SW480 (cell line): ENCODE results near the gene KCNMA1.

Experiments
- DNase-seq: peaks from one replicate; pipeline ENCODE4 v3.0.0-alpha.2; 2016; ENCODE audit warnings: low spot score

The KCNMA1 gene

DNA sequence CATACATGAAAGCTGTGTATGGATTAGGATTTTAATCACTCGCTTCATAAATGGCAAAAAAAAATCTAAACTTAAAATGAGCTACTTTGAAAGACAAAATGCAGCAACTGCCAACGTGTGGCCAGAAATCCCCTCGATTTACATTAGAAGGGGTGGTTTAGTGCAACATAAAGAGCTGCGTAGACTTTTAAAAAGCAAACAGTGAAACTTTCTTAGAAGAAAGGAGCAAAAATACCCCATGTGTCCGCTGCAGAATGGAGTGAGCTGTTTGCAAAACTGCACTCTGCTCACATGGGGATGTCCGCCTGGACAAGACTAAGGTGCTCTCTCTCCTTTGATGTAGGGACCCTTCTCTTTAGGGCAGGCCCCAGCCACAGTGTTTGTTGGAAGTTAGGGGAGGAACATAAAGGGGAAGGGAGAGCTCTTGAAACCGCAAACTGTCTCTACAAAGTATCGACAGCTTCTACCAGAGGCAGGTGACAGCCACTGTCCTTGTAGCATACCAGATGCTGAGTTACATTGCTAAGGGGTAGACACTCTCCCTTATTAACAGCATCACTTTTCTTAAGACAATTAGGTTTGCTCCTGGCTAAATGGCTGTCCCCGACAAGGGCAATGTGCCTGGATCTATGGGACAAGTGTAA is 528.1 kb downstream of the KCNMA1 start:
- DNase-seq, result no peak

DNA sequence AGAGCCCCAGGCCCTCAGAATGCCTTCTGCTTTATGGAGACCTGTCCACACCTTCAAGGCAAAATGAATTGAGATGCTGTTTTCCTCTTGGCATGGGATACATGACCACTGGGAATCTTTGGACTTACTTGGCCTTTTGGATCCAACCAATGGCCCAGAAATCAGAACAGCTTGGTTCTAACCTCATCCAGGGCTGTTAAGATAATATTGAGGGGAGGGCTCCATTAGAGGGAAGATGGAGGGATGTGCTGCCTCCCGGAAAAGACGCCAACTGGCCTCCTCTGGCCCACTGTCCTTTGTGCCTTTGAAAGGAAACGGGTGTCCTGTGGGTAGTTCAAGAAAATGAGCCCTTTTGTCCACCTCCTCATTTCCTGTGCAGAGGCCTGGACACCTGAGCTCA is 530.9 kb downstream of the KCNMA1 start:
- no peak for DNase-seq

DNA sequence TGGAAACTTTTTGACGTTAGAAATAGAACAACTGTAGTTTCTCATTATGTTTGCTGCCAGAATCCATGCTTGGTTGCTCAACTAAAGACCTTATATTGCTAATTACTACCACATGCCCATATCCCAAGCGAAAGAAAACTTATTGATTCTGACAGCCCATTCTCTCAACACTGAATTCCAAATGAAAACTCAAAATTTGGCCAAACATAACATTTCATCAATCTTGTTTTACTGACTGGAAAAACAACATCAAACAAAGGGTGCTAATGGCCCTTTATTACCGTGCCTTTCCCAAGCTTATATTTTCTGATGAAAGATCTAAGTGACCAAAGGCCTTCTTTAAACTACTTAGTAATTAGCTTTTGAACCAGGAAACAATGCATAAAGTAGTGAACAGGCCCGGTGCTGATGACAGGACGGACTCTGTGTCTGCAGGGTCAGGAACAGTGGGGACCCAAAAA is 531.8 kb downstream of the KCNMA1 start:
- DNase-seq, result no peak

DNA sequence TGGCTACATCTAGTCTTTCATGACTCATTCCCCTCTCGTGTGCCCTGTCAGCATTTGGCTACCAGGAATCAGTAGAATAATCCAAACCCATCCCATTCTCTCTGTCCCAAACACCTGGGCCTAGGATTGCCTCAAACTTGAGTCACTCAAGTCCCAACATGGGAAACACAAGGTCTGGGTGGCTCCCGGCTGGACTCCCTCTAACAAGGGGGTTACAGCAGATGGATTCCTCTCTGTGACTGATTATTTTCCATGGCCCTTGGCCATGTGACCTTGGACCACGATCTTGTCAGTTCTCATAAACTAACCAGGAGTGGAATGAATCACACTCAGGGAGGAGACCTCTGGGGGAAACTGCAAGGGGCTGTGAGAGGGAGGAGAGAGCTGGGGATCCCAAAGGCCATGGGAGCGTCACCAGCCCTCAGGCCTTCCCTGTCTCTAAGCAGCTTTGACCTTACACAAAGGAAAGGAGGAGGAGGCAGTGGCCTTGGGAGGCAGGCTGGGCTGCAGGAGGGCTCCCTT is 533.1 kb downstream of the KCNMA1 start:
- no peak for DNase-seq

DNA sequence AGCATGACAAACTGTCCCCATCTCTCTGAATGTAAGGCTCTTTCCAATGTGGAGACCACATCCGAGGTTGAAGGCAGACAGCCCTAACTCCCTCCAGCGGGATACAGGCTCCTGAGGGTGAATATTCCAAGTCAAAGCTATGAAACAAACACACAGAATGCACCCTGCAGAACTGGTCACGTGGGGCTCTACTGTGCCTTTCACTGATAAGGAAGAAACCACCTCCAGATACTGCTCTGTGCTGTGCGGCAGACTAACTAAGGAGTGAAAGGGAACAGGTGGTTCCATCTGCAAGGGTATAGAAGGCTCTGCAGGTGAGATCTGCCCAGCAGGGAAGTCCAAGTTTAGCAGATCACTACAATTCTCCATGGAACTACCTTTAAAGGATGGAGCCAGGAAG is 534.4 kb downstream of the KCNMA1 start:
- DNase-seq, result no peak

DNA sequence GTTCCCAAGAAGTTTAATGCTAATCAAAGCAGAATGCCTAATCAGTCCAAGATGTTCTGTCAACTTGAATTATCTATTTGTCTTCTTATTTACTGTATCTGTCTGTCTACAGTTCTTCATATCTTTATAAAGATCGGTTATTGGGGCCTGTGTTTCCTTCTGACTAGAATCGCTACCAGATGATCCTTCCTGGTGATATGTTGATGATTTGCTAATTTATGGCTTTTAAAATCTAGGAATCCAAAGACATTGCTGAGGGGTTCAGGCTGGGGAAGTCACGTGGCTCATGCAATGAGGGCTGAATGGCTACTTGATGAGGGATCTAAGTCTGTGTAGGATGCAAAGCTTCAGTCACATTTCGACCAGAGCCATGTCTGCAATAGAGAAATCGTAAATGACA is 536.3 kb downstream of the KCNMA1 start:
- no peak for DNase-seq

DNA sequence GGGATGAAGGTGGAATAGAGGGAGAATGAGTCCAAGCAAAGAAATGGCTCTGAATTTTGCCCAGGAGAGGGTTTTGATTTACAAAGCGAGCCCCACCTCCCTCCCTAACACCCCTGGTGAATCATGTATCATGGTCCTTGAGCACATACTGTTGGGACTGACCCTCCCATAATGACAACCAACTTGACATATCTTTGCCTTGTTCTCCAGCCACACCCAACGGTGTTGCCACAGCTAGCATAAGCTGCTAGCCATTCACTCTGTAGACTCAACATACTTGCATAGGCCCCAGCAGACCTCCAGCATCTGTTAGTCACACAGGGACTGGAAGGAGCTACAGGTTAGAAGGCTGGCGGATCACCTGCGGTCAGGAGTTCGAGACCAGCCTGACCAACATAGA is 538.5 kb downstream of the KCNMA1 start:
- DNase-seq, result no peak

DNA sequence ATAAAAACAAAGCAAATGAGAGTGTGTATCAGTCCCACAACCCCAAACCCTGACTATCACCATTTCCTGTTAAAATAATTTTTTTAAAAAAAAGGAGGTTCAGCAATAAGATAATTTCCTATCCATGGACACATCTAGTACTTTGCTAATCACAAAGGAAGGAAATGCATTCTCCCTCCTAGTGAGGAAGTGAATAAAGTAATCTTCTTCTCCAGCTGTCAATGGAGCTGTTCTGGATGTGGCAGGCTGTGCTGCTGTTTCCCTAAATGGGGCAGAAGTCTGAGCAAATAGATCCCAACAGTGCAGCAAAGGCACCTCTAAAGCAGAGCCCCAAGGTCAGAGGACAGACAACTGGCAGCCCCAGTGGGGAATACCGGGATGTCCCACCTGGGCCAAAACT is 540.0 kb downstream of the KCNMA1 start:
- DNase-seq, result no peak

DNA sequence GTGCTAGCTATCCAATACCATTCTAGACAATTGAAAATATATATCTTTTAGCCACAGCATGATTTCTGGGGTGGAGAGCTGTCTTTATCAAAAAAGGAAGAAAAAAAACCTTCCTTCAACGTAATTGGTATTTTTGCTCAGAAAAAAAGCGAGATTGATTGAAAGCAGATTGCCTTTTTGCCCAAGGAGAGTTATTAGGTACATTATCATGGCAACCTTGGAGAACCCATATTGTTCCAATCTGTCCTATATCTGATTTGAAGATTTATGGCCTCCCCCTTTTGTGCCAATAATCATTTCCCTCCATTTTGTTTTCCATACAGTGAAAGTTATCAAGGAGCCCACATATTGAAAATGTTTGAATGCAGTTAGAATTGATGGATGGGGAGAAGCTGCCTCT is 544.5 kb downstream of the KCNMA1 start:
- DNase-seq, result no peak

DNA sequence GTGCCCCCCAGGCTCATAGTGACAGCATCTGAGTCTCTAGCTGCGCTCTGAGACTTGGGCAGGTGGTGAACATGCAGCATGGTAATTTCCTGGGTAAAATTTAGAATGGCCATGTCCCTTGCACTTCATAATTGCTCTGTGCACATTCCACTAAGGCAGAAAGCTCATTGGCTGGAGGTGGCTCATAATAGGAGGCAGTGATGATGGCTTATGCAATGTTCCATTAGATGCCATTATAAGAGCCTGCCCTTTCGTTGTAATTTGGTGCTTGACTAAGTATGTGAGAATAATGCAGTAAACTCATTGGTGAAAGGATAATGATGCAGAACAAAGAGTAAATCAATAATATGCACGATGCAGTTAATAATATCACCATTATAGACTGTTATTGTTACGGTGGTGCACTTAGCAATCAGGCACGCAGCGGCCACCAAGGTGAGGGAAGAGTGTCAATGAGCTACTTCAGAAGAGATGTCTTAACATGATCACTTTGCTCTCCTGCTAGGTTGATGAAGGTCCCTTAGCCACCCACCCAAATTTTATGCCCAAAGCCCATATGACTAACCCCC is 545.9 kb downstream of the KCNMA1 start:
- DNase-seq, result no peak

DNA sequence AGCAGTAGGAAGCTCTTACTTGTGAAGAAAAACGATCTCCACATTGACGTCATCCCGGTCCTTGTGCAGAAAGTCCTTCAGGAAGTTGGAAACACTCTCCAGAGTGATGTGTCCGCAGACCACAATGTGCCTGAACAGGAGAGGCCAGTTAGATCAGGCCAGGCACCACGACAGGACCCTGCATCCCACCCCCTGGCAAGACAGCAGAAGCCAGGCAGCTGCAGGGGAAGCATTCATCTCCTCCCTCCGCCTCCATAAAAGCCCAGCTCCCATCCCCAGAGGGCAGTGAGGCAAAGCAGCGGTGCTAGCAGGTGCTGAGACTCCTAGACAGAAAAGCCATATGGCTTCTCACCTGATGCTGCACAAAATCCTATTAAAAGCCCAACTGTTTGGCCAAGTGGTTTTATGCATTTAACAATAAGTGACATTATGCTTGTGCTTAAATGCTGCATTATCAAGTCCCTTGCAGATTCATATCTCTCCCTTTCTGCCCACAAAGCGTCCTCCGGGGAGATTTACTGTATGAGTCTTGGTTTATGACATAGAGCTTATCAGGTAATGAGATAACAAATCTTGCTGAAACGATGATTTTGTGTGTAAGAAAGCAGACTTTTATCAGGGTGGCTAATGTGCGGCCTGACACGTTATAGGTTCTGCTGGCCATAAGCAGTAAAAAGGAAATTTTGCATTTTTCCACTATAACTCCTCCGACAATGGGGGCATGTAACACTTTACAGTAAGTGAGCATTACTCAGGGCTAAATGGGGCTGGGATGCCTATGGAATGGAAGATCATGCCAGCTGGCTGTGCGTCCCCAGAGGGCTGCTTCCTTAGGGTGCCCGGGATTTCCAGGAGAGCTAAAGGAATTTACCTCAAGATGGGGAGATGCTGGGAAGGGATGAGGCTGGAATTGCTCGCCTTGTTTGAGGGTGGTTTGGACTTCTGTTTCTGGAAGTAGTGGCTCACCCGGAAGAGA is 546.9 kb downstream of the KCNMA1 start:
- no peak for DNase-seq

DNA sequence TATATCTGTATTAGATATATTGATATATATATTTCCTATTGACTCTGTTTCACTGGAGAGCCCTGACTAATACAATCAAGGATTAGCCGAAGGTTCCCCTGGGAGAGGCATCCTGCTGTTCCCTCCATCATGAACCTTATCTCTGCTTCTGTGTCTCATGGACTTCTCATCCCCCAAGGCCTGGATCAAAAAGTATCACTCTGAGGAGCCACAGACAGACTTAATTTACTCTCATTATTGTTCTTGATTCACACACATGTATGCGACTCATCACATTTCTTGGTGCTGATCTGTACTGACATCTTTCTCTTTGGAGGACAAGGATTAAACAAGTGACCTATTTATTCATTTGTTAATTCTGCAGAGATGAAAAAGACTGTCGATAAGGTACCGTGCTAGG is 550.2 kb downstream of the KCNMA1 start:
- no peak for DNase-seq

DNA sequence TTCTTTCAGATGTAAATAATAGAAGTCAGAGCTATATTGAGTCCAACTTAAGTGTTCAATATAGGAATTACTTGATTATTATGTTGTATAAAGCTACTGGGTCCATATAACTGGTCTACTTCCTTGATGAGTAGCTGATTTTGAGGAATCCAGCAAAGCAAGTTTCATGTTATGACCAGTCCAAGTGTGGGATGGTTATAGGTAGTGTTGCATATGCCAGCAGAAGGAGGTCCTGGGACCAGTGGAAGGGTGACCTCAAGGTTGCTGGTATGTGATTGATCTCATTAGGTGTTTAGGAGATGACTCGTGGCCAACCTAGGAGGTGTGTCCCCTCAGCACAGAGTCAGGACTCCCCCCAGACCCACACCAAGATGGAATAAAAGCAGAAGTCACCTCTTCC is 551.5 kb downstream of the KCNMA1 start:
- DNase-seq, result no peak

DNA sequence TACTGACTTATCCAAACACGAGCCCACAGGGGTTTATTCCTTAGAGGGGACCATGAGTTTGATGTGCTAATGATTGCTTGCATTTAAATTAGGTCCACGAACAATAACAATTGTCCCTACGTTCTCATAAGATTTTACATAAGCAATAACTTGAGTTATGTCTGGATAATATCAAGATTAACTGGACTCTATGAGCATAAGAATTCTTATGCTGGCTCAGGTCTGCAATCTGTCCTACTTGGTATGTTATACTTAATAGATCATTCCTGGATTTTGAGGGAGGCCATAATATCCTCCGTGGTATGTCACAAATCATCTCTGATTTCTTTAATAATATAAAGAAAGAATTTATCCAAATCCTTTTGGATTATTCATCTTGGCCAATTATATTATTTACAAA is 552.3 kb downstream of the KCNMA1 start:
- DNase-seq, result no peak

DNA sequence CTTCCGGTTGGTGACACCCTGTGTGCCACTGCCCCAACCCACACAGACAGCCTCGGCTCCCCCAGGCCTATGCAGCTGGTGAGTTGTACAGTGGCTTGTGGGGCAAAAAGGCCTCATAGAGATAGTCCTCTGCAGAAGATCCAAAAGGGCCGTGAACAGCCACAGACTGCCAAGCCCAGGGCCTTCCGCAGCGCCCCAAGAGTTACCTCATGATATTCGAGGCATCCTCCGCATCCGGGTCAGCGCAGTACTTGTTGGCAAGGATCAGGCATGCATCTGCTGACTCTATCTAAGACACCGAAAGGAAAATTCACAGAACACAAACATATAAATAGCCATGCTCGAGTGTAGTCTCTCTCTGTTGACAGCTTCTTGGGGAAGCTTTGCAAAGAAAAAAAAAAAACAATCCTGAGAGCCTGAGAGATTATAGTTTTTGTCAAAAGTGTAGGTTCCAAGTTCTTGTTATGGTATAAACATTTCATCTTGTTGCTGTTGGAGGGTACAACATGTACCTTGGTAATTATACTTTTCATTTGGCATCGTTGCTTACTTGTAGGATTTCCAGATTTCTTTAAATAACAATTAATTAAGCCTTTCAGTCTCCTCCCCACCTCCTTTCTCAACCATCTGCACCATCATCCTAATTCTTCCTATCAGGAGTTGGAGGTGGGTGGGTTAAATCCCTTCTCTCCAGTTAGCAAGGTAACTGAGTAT is 553.0 kb downstream of the KCNMA1 start:
- DNase-seq, result no peak

DNA sequence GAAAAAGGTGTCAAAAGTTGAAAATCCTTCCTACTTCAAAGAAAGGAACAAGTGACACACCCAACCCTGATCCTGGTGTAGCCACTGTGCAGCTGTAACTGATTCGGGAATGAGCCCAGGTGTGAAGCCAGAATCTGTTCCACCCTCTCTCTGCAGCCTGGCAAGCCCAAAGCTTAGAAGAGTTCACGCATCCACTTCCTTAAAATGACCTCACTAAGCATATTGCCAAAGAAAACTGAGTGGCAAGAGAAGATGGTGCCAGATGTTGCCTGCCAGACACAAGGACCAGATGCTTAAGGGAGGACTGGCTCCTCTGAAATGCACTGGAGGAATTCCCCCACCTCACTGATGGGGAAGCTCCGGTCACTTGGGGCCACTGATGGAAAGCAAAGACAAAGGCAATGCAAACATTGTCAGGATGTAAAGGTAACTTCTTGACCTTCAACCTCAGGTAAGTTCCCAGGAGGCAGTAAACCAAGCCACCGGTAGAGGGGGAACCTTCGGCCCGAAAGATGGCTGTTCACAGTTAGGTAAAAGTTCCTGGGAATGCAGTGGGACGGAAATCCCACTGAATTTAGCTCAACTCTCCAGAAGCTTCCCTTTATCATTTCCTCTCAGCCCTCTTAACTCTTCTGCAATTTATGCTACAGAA is 554.9 kb downstream of the KCNMA1 start:
- no peak for DNase-seq

DNA sequence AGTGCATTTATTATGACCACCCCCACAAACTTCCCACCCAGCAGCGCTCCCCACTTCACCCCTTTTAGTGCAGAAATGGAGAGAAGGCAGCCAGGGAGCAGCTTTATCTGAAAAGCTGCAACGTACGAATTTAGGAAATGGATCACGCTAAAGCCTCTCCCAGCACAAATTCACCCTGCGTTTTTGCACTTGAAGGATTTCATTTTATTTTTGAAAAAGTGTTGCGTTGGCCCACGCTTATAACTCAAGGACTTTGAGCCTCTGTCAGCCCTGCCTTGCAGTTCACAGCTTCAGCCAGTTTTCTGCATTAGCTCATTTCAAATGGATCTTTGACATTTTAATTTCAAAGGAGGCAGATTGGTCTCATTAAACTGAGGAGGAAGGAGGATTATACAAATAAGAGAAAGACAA is 556.1 kb downstream of the KCNMA1 start:
- DNase-seq, result no peak

DNA sequence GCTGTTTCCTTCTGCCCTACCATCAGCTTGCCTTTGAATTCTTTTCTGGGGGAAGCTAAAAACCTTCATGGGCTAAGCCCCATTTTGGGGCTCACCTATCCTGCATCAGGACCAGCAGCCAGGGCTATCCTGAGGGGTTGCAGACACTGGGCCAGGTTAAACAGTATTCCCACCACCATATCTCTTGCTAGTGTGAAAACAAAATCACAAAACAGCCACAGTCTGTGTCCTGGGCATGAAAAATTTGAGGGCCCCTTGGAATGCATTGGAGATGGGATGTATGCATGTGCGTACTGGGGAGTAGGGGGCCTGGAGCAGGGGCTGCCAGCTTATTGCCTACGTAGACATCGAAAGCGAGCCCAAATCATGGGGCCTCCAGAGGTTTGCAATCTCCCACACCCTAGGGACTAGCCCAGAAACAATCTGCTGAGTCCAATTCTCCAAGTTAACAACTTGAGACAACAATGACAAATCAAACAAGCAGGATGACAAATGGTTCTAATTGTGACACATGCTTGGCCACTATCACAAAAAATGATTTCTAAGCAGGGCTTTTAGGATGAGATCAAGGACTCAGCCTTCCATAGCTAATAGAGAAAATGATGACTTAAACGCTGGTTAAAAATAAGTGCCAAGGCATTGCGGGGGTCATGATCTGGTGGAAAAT is 557.1 kb downstream of the KCNMA1 start:
- DNase-seq, result no peak

DNA sequence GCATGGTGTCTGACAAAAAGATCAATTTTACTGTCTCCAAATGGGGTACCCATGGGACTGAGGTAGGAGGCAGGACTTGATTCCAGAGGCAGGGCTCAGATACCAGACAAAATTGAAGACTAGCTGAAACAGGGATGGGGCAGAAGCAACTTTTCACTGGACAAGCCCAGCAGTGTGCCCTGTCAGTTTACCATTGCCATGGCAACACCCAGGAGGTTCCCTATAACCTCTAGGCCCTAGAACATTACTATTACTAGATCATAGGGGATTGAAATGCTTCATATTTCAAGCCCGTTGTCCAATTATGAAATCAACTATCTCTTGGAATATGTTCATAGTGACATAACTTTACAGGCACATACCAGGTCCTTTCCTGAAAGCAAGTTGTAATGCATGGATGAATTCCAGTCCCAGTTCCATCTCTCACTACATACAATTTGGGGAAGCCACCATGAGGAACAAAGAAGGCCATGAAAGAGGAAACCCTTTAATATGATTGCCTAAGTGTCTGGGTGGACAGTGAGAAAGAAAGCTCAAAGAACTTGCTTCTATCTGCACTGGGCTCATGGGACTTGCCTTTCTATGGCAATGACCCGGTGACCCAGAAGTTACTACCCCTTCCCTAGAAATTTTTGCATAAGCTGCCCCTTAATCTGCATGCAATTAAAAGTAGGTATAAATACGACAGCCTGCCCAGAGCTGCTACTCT is 557.9 kb downstream of the KCNMA1 start:
- DNase-seq, result no peak

DNA sequence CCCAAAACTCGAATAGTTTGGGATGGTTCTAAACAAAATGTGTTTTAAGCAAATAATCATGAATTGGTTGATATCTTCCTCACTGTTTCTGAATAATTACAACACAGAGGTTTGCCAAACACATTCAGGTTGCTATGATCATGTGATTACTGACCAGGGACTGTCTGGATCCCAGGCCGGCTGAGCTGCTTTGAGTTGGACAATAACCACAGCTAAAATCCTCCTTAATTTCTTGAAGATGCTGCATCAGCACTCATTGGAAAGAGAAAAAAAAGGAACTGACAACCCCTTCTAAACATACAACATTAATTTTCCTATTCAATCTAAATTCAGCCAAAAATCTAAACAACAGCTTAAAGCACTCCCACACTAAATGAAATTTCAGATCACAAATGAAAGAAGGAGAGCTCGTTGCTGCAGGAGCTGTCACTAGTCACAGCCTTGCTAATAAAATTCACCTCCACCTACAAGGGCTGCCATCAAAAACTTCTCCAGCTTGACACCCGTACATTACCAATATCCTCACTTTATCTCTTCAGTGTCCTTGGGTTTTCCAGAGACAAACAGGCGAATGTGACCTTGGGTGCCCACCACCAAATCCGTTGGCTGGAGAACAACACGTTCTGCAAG is 560.2 kb downstream of the KCNMA1 start:
- no peak for DNase-seq
